Subcutaneous abdominal adipose tissue (tissue), 5 donors: ENCODE data around the gene COMMD2.

Experiments
- H3K27ac ChIP-seq: one replicate; pipeline ENCODE4 v1.7.0; 2013; ENCODE audit warnings: low read depth, mild to moderate bottlenecking, inconsistent platforms, low read length, moderate library complexity
- H3K27me3 ChIP-seq, 5 donors: one replicate each; pipeline ENCODE4 v1.7.0; 2013; ENCODE audit warnings: low read length in 5 of 5, inconsistent platforms in 1 of 5; ENCODE audit not compliant: control insufficient read depth in 5 of 5, insufficient read depth in 4 of 5
- H3K36me3 ChIP-seq, 5 donors: one replicate each; pipeline ENCODE4 v1.7.0; 2013; ENCODE audit warnings: low read length in 5 of 5; ENCODE audit not compliant: control insufficient read depth in 5 of 5, insufficient read depth in 5 of 5
- H3K4me1 ChIP-seq, 5 donors: one replicate each; pipeline ENCODE4 v1.7.0; 2013; ENCODE audit warnings: low read length in 5 of 5, mild to moderate bottlenecking in 3 of 5, moderate library complexity in 1 of 5; ENCODE audit not compliant: control insufficient read depth in 5 of 5, insufficient read depth in 5 of 5
- H3K4me3 ChIP-seq, 5 donors: one replicate each; pipeline ENCODE4 v1.7.0; 2013; ENCODE audit warnings: low read length in 5 of 5, low read depth in 1 of 5
- H3K9ac ChIP-seq, 5 donors: one replicate each; pipeline ENCODE4 v1.7.0; 2013; ENCODE audit warnings: low read length in 5 of 5, mild to moderate bottlenecking in 4 of 5, moderate library complexity in 3 of 5
- H3K9me3 ChIP-seq, 5 donors: one replicate each; pipeline ENCODE4 v1.7.0; 2013; ENCODE audit warnings: low read length in 5 of 5; ENCODE audit not compliant: control insufficient read depth in 5 of 5
- donor health status: healthy.
- donor health status: healthy.
- donor health status: healthy.
- donor health status: healthy.
- donor health status: healthy.

Gene COMMD2

GRCh38 chr3:149765762-149766334 lies 13.6 kb upstream of the COMMD2 start:
- Histone ChIP-seq H3K4me3 (no peak overlapping the region), H3K27ac (no peak overlapping the region), H3K4me1 (no peaks in the 10 kb centered on the region), H3K9me3 (no peaks in the 10 kb centered on the region), H3K9ac (no peak overlapping the region), H3K27me3 (peaks cover 0 to 8% (median 4%) of the 10 kb centered on the region in 5 donors), H3K36me3 (no peaks in the 10 kb centered on the region)

DNA sequence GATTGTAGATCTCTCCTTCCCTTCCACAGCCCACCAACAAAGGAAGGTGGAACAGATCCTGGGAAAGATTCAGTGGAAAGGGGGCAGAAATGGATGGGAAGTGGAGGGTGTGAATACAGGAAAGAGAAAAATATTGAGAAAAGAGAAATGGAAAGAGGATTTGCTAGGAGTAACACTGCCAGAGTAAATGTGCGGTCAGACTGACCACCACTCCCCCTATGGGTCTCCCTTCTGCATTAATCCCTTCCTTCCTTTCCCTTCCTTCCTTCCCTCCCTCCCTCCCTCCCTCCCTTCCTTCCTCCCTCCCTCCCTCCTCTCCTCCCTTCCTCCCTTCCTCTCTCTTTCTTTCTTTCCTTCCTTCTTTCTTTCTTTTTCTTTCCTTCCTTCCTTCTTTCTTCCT lies 12.0 kb upstream of the COMMD2 start:
- H3K27ac ChIP-seq: no peak overlapping the region
- H3K4me1 ChIP-seq: no peaks in the 10 kb centered on the region
- no peak overlapping the region for H3K4me3 ChIP-seq
- H3K9ac ChIP-seq: no peak overlapping the region
- peaks cover 0 to 8% (median 4%) of the 10 kb centered on the region in 5 donors for H3K27me3 ChIP-seq
- no peaks in the 10 kb centered on the region for H3K9me3 ChIP-seq
- H3K36me3 ChIP-seq: no peaks in the 10 kb centered on the region

- Histone ChIP-seq H3K27me3 (peaks cover 0 to 8% (median 4%) of the 10 kb centered on the region in 5 donors), H3K36me3 (no peaks in the 10 kb centered on the region), H3K4me3 (no peak overlapping the region), H3K4me1 (no peaks in the 10 kb centered on the region), H3K9ac (no peak overlapping the region), H3K27ac (no peak overlapping the region), H3K9me3 (no peaks in the 10 kb centered on the region)
Observed at GRCh38 chr3:149763565-149764195, 11.4 kb upstream of the COMMD2 start.

DNA sequence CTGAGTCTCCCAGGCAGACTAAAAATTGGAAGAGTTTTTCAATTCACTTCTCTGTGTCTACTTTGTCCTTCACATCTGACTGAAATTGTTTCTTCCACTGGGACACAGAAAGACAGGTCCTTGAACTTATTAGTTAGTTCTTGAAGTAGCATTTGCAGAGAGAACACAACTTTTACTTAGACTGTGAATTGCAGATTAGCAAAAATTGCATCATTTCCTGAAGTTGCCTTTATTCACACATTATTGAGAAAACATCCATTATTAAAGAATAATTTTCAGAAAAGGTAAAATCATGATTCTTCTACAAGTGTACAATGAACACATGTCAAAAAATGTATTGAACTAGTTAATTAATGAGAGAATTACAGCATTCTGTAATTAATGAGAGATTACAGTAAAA lies 1.4 kb upstream of the COMMD2 start:
- H3K36me3 ChIP-seq: peaks cover 4 to 13% (median 11%) of the 10 kb centered on the region in 5 donors
- no peaks in the 10 kb centered on the region for H3K27me3 ChIP-seq
- no peak overlapping the region for H3K27ac ChIP-seq
- no peak overlapping the region for H3K4me3 ChIP-seq
- H3K4me1 ChIP-seq: peaks cover 0 to 17% (median 17%) of the 10 kb centered on the region in 5 donors
- H3K9ac ChIP-seq: no peak overlapping the region
- no peaks in the 10 kb centered on the region for H3K9me3 ChIP-seq

GRCh38 chr3:149752788-149753136 lies 473 bp upstream of the COMMD2 start:
- Histone ChIP-seq H3K27me3 (no peaks in the 10 kb centered on the region), H3K9me3 (no peaks in the 10 kb centered on the region), H3K27ac (no peak overlapping the region), H3K36me3 (peaks cover 13 to 22% (median 20%) of the 10 kb centered on the region in 5 donors), H3K9ac (peak overlapping the region in 4 of 5 donors; percentile 39 to 99 (median 84)), H3K4me1 (peaks cover 0 to 17% (median 17%) of the 10 kb centered on the region in 5 donors), H3K4me3 (peak overlapping the region; percentile 82 to 98 (median 96))

DNA sequence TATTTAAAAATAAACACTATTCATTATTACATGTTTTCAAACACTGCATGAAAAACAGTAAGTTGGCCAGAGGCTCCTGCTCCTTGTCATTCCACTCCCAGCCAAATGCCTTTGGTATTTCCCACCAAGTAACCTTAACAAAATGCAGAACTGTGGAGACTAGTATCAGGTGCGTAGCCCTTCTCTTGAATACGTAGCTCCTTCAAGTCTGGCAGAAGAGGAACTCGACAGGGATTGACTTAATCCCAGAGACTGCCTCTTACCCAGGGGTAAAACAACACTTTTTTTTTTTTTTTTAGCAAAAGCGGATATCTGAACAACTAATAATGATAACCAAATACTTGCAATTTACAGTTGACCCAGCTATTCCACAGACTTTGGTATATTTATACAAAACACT lies 738 bp downstream of the COMMD2 start:
- peak overlapping the region; percentile 63 for H3K27ac ChIP-seq
- peak overlapping the region; percentile 94 to 98 (median 96) for H3K4me3 ChIP-seq
- H3K9ac ChIP-seq: peak overlapping the region; percentile 74 to 99 (median 92)
- H3K27me3 ChIP-seq: no peaks in the 10 kb centered on the region
- H3K9me3 ChIP-seq: no peaks in the 10 kb centered on the region
- peaks cover 0 to 17% (median 17%) of the 10 kb centered on the region in 5 donors for H3K4me1 ChIP-seq
- peaks cover 26 to 32% (median 29%) of the 10 kb centered on the region in 5 donors for H3K36me3 ChIP-seq

- H3K9me3 ChIP-seq: no peaks in the 10 kb centered on the region
- no peak overlapping the region for H3K4me3 ChIP-seq
- no peak overlapping the region for H3K27ac ChIP-seq
- no peaks in the 10 kb centered on the region for H3K4me1 ChIP-seq
- no peak overlapping the region for H3K9ac ChIP-seq
- peaks cover 50 to 81% (median 64%) of the 10 kb centered on the region in 5 donors for H3K36me3 ChIP-seq
- H3K27me3 ChIP-seq: no peaks in the 10 kb centered on the region
Observed at GRCh38 chr3:149744606-149745005, 7.7 kb downstream of the COMMD2 start.

- no peaks in the 10 kb centered on the region for H3K9me3 ChIP-seq
- H3K4me1 ChIP-seq: no peaks in the 10 kb centered on the region
- no peaks in the 10 kb centered on the region for H3K27me3 ChIP-seq
- H3K4me3 ChIP-seq: no peak overlapping the region
- no peak overlapping the region for H3K27ac ChIP-seq
- no peak overlapping the region for H3K9ac ChIP-seq
- peaks cover 50 to 79% (median 66%) of the 10 kb centered on the region in 5 donors for H3K36me3 ChIP-seq
Observed at GRCh38 chr3:149744151-149744550, 8.1 kb downstream of the COMMD2 start.

GRCh38 chr3:149739396-149739795 lies 12.9 kb downstream of the COMMD2 start:
- H3K36me3 ChIP-seq: peaks cover 20 to 47% (median 34%) of the 10 kb centered on the region in 5 donors
- no peak overlapping the region for H3K4me3 ChIP-seq
- no peaks in the 10 kb centered on the region for H3K27me3 ChIP-seq

GRCh38 chr3:149738876-149739275 lies 13.4 kb downstream of the COMMD2 start:
- H3K9ac ChIP-seq: no peak overlapping the region
- no peak overlapping the region for H3K4me3 ChIP-seq
- H3K27me3 ChIP-seq: no peaks in the 10 kb centered on the region
- H3K27ac ChIP-seq: no peak overlapping the region
- H3K9me3 ChIP-seq: no peaks in the 10 kb centered on the region
- no peaks in the 10 kb centered on the region for H3K4me1 ChIP-seq
- H3K36me3 ChIP-seq: peaks cover 16 to 42% (median 29%) of the 10 kb centered on the region in 5 donors

More at GRCh38 chr3:149739396-149739795, 12.9 kb downstream of the COMMD2 start:
- no peak overlapping the region for H3K9ac ChIP-seq
- H3K9me3 ChIP-seq: no peaks in the 10 kb centered on the region
- no peak overlapping the region for H3K27ac ChIP-seq
- H3K4me1 ChIP-seq: no peaks in the 10 kb centered on the region
